Stimulated activated CD8-positive, alpha-beta memory T cell treated with anti-CD3 and anti-CD28 coated beads, Interleukin-4, amount 100 ng/mL, for 24 hours (primary cell): ENCODE results near the gene TBC1D14.
A peak's percentile ranks its signal among the peaks of the same experiment; 100 is the strongest.

Experiments used
- DNase-seq: peaks from one replicate; pipeline ENCODE4 v3.0.0-alpha.2; 2020; ENCODE audit warnings: low read depth

Gene TBC1D14

DNA sequence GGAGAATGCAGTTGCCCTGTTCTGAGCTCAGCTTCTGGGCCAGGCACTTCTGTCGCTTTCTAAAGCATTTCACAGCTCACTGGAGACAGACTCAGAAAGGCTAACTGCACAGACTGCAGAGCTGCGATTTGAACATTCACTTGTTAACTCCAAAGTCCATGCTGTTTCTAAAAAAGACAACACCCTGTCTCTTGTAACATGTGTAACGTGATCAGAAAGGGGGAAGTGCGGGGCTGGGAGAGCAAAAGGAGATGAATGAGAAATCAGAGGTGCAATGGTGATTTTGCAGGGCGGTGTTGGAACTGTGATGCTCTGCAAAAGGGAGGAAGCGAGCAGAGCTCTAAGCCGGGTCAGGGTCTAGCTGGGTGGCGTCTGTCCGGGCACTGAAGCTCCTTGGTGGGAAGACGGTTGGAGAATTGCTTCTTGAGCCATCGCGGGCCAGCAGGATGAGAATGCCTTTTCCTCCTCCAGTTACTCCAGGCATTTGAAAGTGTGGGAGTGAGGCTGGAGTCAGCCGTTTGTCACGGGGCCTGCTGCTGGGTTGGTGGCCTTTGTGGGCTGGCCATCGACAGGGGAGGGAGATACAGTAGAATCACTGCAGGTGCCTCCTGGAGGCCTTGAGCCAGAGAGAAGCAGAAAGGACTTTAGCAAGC is 20.3 kb downstream of the TBC1D14 start:
- no peak for DNase-seq

DNA sequence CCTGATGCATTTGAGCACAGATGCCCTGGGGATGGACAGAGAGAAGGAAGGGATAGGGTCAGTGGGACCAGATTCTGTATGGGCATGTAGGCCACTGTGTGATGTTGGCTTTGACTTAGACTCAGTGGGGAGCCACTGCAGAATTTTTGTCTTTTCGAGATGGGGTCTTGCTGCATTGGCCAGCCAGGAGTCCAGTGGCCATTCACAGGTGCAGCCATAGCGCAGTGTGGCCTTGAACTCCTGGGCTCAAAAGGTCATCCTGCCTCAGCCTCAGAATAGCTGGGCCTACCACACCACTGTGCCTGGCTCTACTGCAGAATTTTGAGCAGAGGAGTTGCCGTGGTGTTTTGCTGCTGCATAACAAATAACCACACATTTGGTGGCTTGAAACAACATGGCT is 22.8 kb downstream of the TBC1D14 start:
- no peak for DNase-seq

GRCh38 chr4:6932918-6933317 is 23.3 kb downstream of the TBC1D14 start:
- DNase-seq: no peak

DNA sequence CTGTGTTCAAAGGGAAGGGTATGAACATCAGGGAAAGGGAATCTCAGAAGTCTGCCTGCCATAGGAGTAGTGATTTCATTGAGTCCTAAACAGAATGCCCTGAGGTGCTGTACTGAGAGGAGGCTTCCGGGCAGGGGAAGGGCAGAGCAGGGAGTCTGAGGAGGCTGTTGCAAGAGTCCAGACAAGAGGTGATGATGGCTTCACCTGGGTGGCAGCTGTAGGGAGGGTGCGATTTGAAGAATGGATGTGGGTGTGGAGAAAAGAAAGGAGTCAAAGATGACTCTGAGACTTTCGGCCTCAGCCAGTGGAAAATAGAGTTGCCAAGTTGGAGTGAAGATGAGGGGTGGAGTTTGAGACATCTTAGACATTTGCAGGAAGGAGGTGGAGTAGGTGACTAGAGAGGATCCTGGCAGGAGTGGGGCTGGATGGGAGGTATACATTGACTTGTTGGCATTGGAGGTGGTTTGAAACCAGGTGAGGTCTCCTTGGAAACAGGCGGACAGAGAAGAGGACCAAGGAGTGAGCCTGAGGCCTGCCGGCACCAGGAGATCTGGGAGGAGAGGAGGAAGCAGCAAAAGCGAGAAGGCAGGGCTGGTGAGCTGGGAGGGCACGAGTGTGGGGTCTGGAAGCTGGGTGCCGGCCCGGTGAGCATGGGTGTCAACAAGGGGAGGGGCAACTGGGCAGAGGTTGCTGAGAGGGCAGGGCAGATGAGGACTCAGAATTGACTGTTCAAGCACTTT is 24.2 kb downstream of the TBC1D14 start:
- no peak for DNase-seq

- no peak for DNase-seq
Measured at GRCh38 chr4:6935965-6936364, 26.3 kb downstream of the TBC1D14 start.

DNA sequence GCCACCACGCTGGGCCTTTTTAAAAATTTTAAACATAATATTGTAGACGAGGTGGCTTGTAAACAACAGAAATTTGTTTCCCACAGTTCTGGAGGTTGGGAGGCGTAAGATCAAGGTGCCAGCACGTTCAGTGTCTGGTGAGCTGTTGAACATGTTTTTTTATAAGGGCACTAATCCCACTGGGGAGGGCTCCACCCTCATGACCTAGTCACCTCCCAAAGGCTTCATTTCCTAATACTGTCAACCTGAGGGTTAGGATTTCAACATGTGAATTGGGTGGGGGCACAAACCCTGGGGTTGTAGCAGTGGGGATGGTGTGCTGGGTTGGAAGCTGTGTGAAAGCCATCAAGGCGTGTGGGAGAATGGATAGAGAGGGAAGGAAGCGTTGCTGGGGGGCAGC is 27.6 kb downstream of the TBC1D14 start:
- DNase-seq: no peak

DNA sequence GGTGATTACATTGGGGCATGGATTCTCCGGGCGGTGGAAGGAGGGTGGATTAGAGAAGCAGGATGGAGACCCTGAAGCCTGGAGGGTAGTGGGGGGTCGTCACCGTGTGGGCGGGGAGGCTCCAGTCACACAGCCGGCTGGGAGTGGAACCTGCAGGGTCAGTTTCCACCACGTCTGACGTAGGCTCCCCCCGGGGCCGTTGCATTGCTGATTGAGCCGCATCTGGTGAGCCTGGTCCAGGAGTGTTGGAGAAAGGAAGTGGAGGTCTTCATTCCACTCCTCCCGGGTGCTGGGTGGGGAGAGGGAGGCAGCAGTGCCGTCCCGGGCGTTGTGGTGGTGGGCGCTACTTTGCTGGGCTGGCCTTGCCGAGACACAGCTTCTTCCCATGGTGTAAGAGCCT is 28.1 kb downstream of the TBC1D14 start:
- no peak for DNase-seq

GRCh38 chr4:6938237-6938636 is 28.6 kb downstream of the TBC1D14 start:
- DNase-seq: no peak

DNA sequence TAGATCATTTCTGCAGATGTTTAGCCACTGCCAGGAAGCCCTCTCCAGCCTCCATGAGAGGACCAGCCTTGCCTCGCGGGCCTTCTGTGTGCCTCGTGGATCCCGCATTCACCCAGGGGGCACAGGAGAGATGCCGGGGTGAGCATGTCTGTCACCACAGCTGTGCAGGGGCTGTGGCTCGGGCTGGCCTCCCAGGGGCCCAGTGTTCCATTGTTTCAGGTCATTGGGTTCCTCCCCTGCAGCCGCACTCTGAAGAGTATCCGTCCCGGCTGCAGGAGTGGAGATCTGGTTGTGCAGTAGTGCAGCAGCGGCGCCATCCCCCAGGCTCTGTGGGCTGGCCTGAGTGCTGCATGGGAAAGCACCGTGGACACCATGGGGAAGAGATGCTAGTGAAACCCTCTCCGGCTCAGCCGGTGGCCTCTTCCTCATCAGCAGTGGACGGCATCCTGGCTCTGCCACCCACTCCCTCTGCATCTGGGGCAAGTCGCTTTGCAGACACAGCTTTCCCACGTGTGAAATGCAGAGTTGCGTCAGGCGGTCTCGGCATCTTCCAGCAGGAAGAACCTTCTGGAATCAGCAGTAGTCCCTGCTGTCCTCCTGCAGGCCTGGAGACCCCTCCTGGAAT is 29.1 kb downstream of the TBC1D14 start:
- DNase-seq: no peak

DNA sequence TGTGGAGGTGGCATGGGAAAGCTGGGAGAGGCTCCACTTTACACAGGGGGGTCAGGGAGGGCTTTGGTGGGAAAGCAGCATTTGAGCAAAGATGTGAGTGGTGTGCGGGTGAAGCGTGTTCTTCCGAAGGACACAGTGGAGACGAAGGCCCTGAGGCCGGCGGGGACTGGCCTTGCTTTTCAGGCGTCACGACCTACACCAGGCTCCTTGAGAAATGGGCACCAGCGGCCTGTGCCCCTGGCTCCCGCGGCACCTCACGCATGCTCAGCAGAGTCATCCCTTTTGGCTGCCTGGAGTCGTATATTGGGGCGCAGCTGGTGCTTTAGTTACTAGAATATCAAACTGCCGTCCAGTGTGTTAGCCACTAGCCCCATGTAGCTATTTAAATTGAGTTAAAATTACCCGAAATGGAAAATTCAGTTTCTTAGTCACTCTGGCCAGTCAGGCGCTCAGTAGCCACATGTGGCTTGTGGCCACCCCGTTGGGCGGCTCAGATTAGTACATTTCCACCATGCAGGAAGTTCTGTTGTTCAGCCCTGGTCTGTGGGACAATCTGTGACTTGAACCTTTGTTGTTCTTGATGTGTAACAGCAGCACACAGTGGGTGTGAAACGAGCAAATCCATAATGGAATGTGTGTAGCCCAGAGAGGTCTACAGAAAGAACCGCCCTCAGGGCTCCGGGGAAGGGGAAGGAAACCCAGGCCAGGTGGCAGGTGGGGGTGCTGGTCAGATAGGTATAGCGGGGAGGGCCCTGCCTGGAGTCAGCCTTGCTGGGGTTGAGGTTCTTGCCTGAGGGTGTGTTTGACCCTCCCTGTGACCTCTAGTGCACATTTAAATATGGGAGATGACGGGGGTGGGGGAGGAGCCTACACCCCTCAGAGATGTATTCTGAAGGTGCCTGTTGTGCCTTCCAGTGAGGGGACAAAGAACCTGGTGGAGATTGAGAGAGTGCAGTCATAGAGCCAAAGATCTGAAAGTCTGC is 30.4 kb downstream of the TBC1D14 start:
- DNase-seq: no peak

- no peak for DNase-seq
Measured at GRCh38 chr4:6940744-6941137, 31.1 kb downstream of the TBC1D14 start.

DNA sequence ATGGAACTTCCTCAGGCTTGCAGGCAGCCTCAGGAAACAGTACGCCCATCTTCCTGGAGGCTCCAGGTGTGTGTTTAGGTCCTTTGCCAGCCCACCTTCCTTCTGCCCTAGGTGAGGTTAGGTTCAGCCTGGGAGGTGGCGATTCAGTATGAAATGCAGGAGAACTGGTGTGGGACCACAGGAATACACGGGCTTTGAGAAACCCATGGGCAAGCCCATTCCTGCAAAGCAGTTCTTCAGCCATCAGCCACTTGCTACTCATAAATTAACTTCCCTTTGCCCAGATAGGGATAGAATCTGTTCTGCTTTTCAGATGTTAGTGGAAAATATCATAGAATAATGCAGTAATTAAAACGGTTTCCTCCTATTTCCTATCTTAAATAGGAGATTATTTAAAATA is 32.2 kb downstream of the TBC1D14 start:
- no peak for DNase-seq

- peak; percentile 28 for DNase-seq
Measured at GRCh38 chr4:6942238-6942800, 32.7 kb downstream of the TBC1D14 start.

GRCh38 chr4:6943012-6943884 is 33.6 kb downstream of the TBC1D14 start:
- DNase-seq: no peak

DNA sequence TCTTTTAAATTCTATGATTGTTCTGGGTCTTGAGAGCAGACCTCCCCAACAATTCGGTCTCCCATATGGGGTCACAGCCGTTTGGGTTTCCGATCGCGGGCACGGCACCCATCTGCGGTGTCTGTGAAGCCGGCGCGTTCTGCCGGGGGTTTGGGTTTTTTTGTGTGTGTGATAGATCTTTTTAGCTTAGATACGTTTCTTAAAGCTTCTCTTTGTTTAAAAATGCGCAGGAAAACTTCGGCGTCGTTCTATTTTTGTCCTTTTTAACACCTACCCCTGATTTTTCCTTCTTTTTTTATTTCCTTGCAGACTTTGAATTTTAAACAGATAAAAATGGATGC is 34.2 kb downstream of the TBC1D14 start:
- DNase-seq: no peak

DNA sequence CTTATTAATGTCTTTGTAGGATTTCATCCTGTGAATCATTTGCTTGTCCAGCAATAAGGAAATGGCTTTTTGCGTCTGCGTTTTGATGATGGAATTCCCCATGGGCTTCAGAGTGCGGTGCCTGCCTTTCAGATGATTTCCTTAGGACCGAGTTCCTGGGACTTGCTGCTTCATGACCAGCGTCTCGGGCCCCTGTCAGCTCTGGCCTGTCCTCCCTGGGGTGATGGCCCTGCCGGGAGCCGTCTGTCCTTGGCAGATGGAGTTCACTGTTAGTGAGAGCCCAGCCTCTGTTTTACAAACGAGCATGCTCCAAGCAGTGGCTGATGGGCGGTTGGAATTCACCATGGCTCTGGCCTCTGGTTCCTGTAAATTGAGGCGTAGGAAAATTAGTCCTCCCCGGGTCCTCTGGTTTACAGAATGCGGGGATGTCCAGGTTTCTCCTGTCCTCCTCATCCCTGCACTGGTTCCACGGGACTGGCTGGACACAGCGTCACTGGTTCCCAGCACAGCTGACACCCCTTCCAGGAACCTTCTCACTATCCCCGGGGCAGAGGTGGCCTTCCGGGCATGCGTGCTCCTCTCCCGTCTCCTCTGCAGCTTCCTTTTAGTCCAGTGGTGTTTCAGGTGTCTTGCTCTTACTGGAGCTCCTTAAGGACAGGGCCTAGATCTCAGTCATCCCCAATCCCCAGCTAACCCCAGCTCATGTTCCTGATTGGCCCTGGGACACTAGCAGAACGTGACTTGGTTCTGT is 34.9 kb downstream of the TBC1D14 start:
- DNase-seq: no peak

DNA sequence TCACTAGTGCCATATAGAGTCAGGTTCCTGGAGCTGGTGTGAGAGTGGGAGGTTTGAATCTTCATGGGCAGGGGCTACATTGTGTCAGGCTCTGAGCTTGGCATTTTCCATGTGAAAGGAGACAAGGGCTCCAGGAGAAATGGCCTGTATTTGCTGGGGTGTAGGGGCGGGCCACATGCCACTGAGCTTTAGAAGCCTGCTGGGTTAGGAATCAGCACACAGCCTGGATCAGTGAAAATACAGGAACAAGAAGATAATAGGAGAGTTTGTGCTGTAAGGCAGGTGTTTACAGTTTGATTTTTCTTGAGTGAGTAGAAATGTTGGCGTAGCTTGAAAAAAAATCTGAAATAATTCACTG is 35.4 kb downstream of the TBC1D14 start:
- no peak for DNase-seq

DNA sequence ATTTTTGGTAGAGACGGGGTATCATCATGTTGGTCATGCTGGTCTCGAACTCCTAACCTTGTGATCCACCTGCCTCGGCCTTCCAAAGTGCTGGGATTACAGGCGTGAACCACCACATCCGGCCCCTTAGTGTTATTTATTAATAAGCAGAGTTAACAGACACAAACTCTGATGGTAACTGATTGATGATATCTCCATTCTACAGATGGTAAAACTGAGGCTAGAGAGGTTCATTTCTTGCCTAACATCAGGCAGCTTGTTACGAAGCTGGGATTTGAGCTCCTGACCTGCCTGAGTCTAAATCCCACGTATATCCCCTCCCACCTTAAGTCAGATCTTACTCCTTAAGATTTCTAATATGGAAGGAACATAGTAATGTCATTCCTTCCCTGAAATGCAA is 36.9 kb downstream of the TBC1D14 start:
- DNase-seq: no peak

GRCh38 chr4:6948134-6948460 is 38.5 kb downstream of the TBC1D14 start:
- DNase-seq: no peak

GRCh38 chr4:6951880-6952381 is 42.3 kb downstream of the TBC1D14 start:
- no peak for DNase-seq
